GM23338 (cell line): ENCODE results near the gene SIPA1. TPM values are rescaled to one million over a fixed set of nuclear protein-coding genes. Genes with fewer than 3 reads are reported as not detected.

Experiments
- ATAC-seq: fragments of 200-7000 bp; cut with Tn5 transposase; 3 replicates; pipeline ENCODE4 v1.9.1; 2020
- DNase-seq: peaks from one replicate; pipeline ENCODE4 v3.0.0-alpha.2; 2015; ENCODE audit warnings: low spot score
- H2AFZ ChIP-seq: fragments of 200-600 bp; sonication (generic); 2 replicates; pipeline ENCODE4 v1.8.0; 2016; ENCODE audit warnings: antibody characterized with exemption, mild to moderate bottlenecking, moderate library complexity
- H3F3A ChIP-seq: fragments of 200-600 bp; sonication (generic); replicated peaks from 2 replicates; pipeline ENCODE4 v1.8.0; 2017; ENCODE audit warnings: antibody characterized with exemption, mixed run types, low read depth
- H3K27ac ChIP-seq: fragments of 200-600 bp; sonication (generic); 2 replicates; pipeline ENCODE4 v1.6.1; 2016; ENCODE audit warnings: low read depth
- H3K27me3 ChIP-seq: fragments of 200-600 bp; sonication (generic); 2 replicates; pipeline ENCODE4 v1.8.0; 2016; ENCODE audit warnings: mild to moderate bottlenecking, mixed run types, moderate library complexity; ENCODE audit not compliant: insufficient read depth
- H3K36me3 ChIP-seq: fragments of 200-600 bp; sonication (generic); 2 replicates; pipeline ENCODE4 v1.8.0; 2016; ENCODE audit warnings: mild to moderate bottlenecking; ENCODE audit not compliant: insufficient read depth
- H3K4me1 ChIP-seq: fragments of 200-600 bp; sonication (generic); 2 replicates; pipeline ENCODE4 v1.8.0; 2016; ENCODE audit warnings: mild to moderate bottlenecking, moderate library complexity; ENCODE audit not compliant: insufficient read depth
- H3K4me2 ChIP-seq: fragments of 200-600 bp; sonication (generic); 2 replicates; pipeline ENCODE4 v1.7.1; 2017; ENCODE audit warnings: mixed run types
- H3K4me3 ChIP-seq: fragments of 200-600 bp; sonication (generic); 2 replicates; pipeline ENCODE4 v1.6.1; 2016; ENCODE audit warnings: mixed run types
- H3K79me2 ChIP-seq: fragments of 200-600 bp; sonication (generic); replicated peaks from 2 replicates; pipeline ENCODE4 v1.8.0; 2017; ENCODE audit warnings: mild to moderate bottlenecking; ENCODE audit not compliant: insufficient read depth
- H3K9me2 ChIP-seq: fragments of 200-600 bp; sonication (generic); 2 replicates; pipeline ENCODE4 v1.8.0; 2017; ENCODE audit not compliant: insufficient read depth
- H4K20me1 ChIP-seq: fragments of 200-600 bp; sonication (generic); replicated peaks from 2 replicates; pipeline ENCODE4 v1.8.0; 2017; ENCODE audit warnings: mild to moderate bottlenecking; ENCODE audit not compliant: insufficient read depth
- H3K27ac Mint-ChIP-seq: 2 replicates; pipeline ENCODE4 v1.8.0; 2020; ENCODE audit warnings: inconsistent platforms, mild to moderate bottlenecking, moderate library complexity, mixed read lengths
- H3K27me3 Mint-ChIP-seq: 3 replicates; pipeline ENCODE4 v1.8.0; 2022; ENCODE audit warnings: low read depth, mild to moderate bottlenecking, moderate library complexity, mixed read lengths, inconsistent platforms; ENCODE audit not compliant: insufficient read depth, poor library complexity
- H3K36me3 Mint-ChIP-seq: 3 replicates; pipeline ENCODE4 v1.8.0; 2021; ENCODE audit warnings: low read depth, mild to moderate bottlenecking, inconsistent platforms, moderate library complexity, mixed read lengths
- H3K4me1 Mint-ChIP-seq: 3 replicates; pipeline ENCODE4 v1.8.0; 2020; ENCODE audit warnings: mild to moderate bottlenecking, inconsistent platforms, mixed read lengths
- H3K4me3 Mint-ChIP-seq: 3 replicates; pipeline ENCODE4 v1.8.0; 2021; ENCODE audit warnings: moderate library complexity, mild to moderate bottlenecking, inconsistent platforms, mixed read lengths
- H3K9me3 Mint-ChIP-seq: 3 replicates; pipeline ENCODE4 v1.8.0; 2020; ENCODE audit warnings: moderate library complexity, mild to moderate bottlenecking, inconsistent platforms, mixed read lengths
- EZH2 ChIP-seq: fragments of 200-600 bp; sonication (generic); IDR thresholded peaks from one replicate; pipeline ENCODE4 v1.8.0; 2017; ENCODE audit warnings: antibody characterized with exemption, mild to moderate bottlenecking, low read depth; ENCODE audit not compliant: unreplicated experiment
- EZH2phosphoT487 ChIP-seq: fragments of 200-600 bp; sonication (generic); IDR thresholded peaks from one replicate; pipeline ENCODE4 v1.8.1; 2018; ENCODE audit warnings: antibody characterized with exemption; ENCODE audit not compliant: unreplicated experiment
- JUNB ChIP-seq: IDR thresholded peaks from one replicate; pipeline ENCODE4 v1.6.1; 2016; ENCODE audit warnings: antibody characterized with exemption; ENCODE audit not compliant: unreplicated experiment
- POLR2AphosphoS5 ChIP-seq: IDR thresholded peaks from 2 replicates; pipeline ENCODE4 v1.6.1; 2016; ENCODE audit warnings: antibody characterized with exemption, low read depth
- polyA plus RNA-seq: library from polyadenylated mRNA; unstranded; fragments of >200 nt; fragmentation: Nextera tagmentation; extraction: Ambion mirVana; gene quantifications from 2 replicates; pipeline ENCODE4 v1.2.1, GENCODE V29; 2016
- total RNA-seq: library from RNA; depleted of rRNA; stranded (reverse); fragments of >200 nt; shearing (Covaris generic); gene quantifications from 2 replicates; pipeline ENCODE4 v1.2.3, GENCODE V29; 2014
- TF ChIP-seq, protein P1 (sequence below), 2 experiments: fragments of 200-600 bp in 1 of 2; sonication (generic) in 1 of 2; conservative IDR thresholded peaks; 2 replicates each; pipeline versions ENCODE4 v1.5.1 to v1.6.1; 2016 to 2017; ENCODE audit warnings: antibody characterized with exemption in 2 of 2, low read depth in 2 of 2, mild to moderate bottlenecking in 2 of 2, moderate library complexity in 1 of 2
- TF ChIP-seq, protein P2 (sequence below): IDR thresholded peaks from one replicate; pipeline ENCODE4 v1.6.1; 2018; ENCODE audit warnings: antibody characterized with exemption; ENCODE audit not compliant: unreplicated experiment

SIPA1 gene
- total and polyA plus RNA-seq, 2 experiments from 2014 or later, result 50.1 to 54.6 TPM

DNA sequence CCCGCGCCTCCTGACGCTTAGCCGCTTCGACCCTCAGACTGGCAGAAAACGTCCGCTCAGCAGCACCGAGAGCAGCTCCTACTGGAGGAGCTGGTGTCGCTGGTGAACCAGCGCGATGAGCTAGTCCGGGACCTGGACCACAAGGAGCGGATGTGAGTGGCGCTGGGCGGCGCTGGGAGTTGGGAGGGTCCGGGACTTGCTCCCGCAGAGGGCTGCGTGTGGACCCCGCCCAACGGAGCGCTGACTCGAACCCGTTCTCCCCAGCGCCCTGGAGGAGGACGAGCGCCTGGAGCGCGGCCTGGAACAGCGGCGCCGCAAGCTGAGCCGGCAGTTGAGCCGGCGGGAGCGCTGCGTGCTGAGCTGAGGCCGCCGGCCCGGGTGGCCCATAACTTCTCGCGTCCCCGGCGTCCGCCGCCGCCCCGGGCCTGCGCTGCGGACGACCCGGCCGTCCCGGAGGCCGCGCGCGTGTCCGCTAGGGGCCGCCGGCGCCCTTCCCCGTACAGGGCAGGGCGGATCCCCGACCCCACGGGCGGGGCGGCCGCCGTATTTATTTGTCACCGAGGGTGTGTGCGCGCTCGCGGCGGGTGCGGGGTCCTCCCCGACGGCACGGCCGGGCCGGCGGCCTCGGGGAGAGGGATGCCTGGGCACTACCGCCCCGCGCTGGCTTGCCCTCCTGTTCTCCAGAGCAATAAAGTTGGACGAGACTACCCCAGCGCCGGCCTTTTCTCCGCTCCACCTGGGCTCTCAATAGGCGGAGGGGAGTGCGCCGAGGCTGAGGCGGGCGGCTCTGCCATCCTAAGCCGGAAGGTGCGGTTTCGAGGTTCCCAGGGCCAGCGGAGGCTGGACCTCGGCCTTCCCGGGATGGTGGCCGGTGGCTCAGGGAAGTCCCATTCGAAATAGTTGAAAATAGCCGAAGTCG lies 45.7 kb upstream of the SIPA1 start:
- Histone ChIP-seq H3K9me2 (no peaks in the 10 kb centered on the region), H4K20me1 (no peaks in the 10 kb centered on the region), H3K4me2 (peak overlapping the region; percentile 87), H3F3A (peaks cover 26% of the 10 kb centered on the region; the same call in 1 of the 2 replicates), H3K27ac (no peak overlapping the region), H3K4me3 (peak overlapping the region; percentile 62), H3K4me1 (peaks cover 13% of the 10 kb centered on the region; the same call in 1 of the 2 replicates), H2AFZ (peak overlapping the region; percentile 81), H3K27me3 (peaks cover 53% of the 10 kb centered on the region), H3K36me3 (no peaks in the 10 kb centered on the region), H3K79me2 (no peaks in the 10 kb centered on the region)
- Mint-ChIP-seq H3K4me1 (peaks cover 19% of the 10 kb centered on the region), H3K27me3 (peaks cover 50% of the 10 kb centered on the region), H3K4me3 (peak overlapping the region; percentile 67), H3K36me3 (peaks cover 2% of the 10 kb centered on the region; the same call in 1 of the 3 replicates), H3K9me3 (no peaks in the 10 kb centered on the region), H3K27ac (no peak overlapping the region)
- ATAC-seq (peak; percentile 61), DNase-seq (peak; percentile 90)
- TF ChIP-seq, protein P1, sequence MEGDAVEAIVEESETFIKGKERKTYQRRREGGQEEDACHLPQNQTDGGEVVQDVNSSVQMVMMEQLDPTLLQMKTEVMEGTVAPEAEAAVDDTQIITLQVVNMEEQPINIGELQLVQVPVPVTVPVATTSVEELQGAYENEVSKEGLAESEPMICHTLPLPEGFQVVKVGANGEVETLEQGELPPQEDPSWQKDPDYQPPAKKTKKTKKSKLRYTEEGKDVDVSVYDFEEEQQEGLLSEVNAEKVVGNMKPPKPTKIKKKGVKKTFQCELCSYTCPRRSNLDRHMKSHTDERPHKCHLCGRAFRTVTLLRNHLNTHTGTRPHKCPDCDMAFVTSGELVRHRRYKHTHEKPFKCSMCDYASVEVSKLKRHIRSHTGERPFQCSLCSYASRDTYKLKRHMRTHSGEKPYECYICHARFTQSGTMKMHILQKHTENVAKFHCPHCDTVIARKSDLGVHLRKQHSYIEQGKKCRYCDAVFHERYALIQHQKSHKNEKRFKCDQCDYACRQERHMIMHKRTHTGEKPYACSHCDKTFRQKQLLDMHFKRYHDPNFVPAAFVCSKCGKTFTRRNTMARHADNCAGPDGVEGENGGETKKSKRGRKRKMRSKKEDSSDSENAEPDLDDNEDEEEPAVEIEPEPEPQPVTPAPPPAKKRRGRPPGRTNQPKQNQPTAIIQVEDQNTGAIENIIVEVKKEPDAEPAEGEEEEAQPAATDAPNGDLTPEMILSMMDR (conservative IDR thresholded peaks at IDR 0.05; ENCODE audit: low read depth in 2 of 2), result peak in 1 of 2 experiments; percentile 41; a peak in 2 of 4 replicates
- TF ChIP-seq POLR2AphosphoS5 (peak; percentile 48), JUNB (no peak)

DNA sequence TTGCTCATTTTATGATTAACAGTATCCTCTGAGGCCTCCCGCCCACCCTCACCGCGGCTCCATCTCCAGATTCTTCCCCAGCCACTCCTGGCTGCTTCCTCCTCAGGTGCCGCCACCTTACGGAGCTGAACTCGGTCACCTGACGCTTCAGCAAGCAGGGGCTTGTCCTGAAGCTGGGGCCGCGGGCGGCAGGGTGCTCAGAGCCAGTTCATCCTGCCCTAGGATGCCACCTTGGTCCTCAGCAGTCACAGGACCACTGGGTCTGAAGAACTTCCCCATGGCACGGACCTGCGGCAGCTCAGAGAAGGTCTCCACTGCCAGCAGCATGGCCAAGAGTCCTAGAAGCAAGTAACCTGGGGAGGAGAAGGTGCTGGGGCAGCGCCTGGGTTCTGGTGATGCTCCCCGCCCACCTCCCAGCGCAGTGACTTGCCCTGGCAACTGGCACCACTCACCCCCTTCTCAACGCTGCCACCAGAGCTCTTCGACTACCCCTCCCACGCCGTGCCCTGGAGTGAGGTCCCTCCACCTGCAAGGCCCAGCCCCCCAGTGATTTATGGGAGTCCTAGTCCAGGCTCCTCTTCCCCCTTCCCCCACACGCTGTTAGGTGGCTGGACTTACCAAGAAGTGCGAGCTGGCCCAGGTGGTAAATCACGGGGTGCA lies 44.9 kb upstream of the SIPA1 start:
- ATAC-seq (0 out of 3 replicates have a peak, but pooled peaks have one; percentile 1), DNase-seq (no peak)
- Histone ChIP-seq H3K27ac (no peak overlapping the region), H3K9me2 (no peaks in the 10 kb centered on the region), H2AFZ (peak overlapping the region; percentile 81), H3K79me2 (no peaks in the 10 kb centered on the region), H3F3A (peaks cover 26% of the 10 kb centered on the region; the same call in 1 of the 2 replicates), H3K27me3 (peaks cover 46% of the 10 kb centered on the region), H3K36me3 (no peaks in the 10 kb centered on the region), H4K20me1 (no peaks in the 10 kb centered on the region), H3K4me1 (peaks cover 13% of the 10 kb centered on the region; the same call in 1 of the 2 replicates), H3K4me3 (peak overlapping the region; percentile 62), H3K4me2 (peak overlapping the region; percentile 87)
- H3K27ac Mint-ChIP-seq, result no peak overlapping the region
- no peaks in the 10 kb centered on the region for H3K9me3 Mint-ChIP-seq
- H3K4me1 Mint-ChIP-seq, result peaks cover 16% of the 10 kb centered on the region
- peaks cover 44% of the 10 kb centered on the region for H3K27me3 Mint-ChIP-seq
- peaks cover 4% of the 10 kb centered on the region; the same call in 1 of the 3 replicates for H3K36me3 Mint-ChIP-seq
- H3K4me3 Mint-ChIP-seq, result peak overlapping the region; percentile 66
- TF ChIP-seq EZH2 (no peak), POLR2AphosphoS5 (no peak), JUNB (no peak), EZH2phosphoT487 (no peak)
- TF ChIP-seq, protein P2, sequence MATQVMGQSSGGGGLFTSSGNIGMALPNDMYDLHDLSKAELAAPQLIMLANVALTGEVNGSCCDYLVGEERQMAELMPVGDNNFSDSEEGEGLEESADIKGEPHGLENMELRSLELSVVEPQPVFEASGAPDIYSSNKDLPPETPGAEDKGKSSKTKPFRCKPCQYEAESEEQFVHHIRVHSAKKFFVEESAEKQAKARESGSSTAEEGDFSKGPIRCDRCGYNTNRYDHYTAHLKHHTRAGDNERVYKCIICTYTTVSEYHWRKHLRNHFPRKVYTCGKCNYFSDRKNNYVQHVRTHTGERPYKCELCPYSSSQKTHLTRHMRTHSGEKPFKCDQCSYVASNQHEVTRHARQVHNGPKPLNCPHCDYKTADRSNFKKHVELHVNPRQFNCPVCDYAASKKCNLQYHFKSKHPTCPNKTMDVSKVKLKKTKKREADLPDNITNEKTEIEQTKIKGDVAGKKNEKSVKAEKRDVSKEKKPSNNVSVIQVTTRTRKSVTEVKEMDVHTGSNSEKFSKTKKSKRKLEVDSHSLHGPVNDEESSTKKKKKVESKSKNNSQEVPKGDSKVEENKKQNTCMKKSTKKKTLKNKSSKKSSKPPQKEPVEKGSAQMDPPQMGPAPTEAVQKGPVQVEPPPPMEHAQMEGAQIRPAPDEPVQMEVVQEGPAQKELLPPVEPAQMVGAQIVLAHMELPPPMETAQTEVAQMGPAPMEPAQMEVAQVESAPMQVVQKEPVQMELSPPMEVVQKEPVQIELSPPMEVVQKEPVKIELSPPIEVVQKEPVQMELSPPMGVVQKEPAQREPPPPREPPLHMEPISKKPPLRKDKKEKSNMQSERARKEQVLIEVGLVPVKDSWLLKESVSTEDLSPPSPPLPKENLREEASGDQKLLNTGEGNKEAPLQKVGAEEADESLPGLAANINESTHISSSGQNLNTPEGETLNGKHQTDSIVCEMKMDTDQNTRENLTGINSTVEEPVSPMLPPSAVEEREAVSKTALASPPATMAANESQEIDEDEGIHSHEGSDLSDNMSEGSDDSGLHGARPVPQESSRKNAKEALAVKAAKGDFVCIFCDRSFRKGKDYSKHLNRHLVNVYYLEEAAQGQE, result no peak
- TF ChIP-seq, protein P1 (conservative IDR thresholded peaks at IDR 0.05; ENCODE audit: low read depth in 2 of 2), result no peak
